ENCODE results near the gene PACRG. TPM values are rescaled to one million over a fixed set of nuclear protein-coding genes. Genes with fewer than 3 reads are reported as not detected.

PACRG gene
- total and polyA plus RNA-seq, 2 experiments from 2014 or later = 0.17 to 0.68 TPM

GRCh38 chr6:163137398-163137881 is 409.7 kb downstream of the PACRG start (continued):
- TF ChIP-seq ZNF462 (CRISPR knock-in tag; IDR thresholded peaks at IDR 0.05) (no peak), NANOG (IDR thresholded peaks at IDR 0.05; ENCODE audit: borderline replicate concordance) (no peak)

- Histone ChIP-seq H2AFZ (no peak overlapping the region), H3K9me2 (ENCODE audit: insufficient read depth) (0 out of 2 replicates have a peak, but pooled peaks cover 6% of the 10 kb centered on the region), H3K27ac (ENCODE audit: low read depth) (no peak overlapping the region), H3K4me1 (ENCODE audit: insufficient read depth) (no peaks in the 10 kb centered on the region), H4K20me1 (replicated peaks; ENCODE audit: insufficient read depth) (no peaks in the 10 kb centered on the region), H3K27me3 (ENCODE audit: insufficient read depth) (no peaks in the 10 kb centered on the region), H3F3A (replicated peaks; ENCODE audit: low read depth) (no peaks in the 10 kb centered on the region), H3K36me3 (ENCODE audit: insufficient read depth) (no peaks in the 10 kb centered on the region), H3K79me2 (replicated peaks; ENCODE audit: insufficient read depth) (no peaks in the 10 kb centered on the region), H3K4me2 (no peak overlapping the region), H3K4me3 (no peak overlapping the region)
- H3K4me3 Mint-ChIP-seq = no peak overlapping the region
- no peak for DNase-seq (ENCODE audit: low spot score)
- peaks cover 3% of the 10 kb centered on the region for H3K27me3 Mint-ChIP-seq (ENCODE audit: insufficient read depth, low read depth, poor library complexity)
- H3K9me3 Mint-ChIP-seq = no peaks in the 10 kb centered on the region; the same call in 2 of the 3 replicates
- H3K36me3 Mint-ChIP-seq (ENCODE audit: low read depth) = no peaks in the 10 kb centered on the region
- TF ChIP-seq EZH2phosphoT487 (IDR thresholded peaks at IDR 0.05; ENCODE audit: unreplicated experiment) = no peak
- TF ChIP-seq EZH2 (IDR thresholded peaks at IDR 0.05; ENCODE audit: low read depth, unreplicated experiment) = no peak
- no peak for TF ChIP-seq POLR2AphosphoS5 (IDR thresholded peaks at IDR 0.05; ENCODE audit: low read depth)
- no peak for TF ChIP-seq ZNF331 (CRISPR knock-in tag; IDR thresholded peaks at IDR 0.05; ENCODE audit: low read depth)
- TF ChIP-seq ZNF114 (CRISPR knock-in tag; IDR thresholded peaks at IDR 0.05) = no peak
- no peak for TF ChIP-seq CTCF (conservative IDR thresholded peaks at IDR 0.05; ENCODE audit: low read depth in 2 of 2)
- no peak for TF ChIP-seq JUNB (IDR thresholded peaks at IDR 0.05; ENCODE audit: unreplicated experiment)
- H3K27ac Mint-ChIP-seq = no peak overlapping the region
- ATAC-seq = no peak
- peaks cover under 1% of the 10 kb centered on the region; the same call in 2 of the 3 replicates for H3K4me1 Mint-ChIP-seq
Measured at GRCh38 chr6:163146036-163146435, 418.3 kb downstream of the PACRG start.
